H1 (cell line): ENCODE data around the gene KCNJ16. TPM values are rescaled to one million over a fixed set of nuclear protein-coding genes. Genes with fewer than 3 reads are reported as not detected.

ENCODE experiments used
- CTCF ChIA-PET: fragments of 300-600 bp; sonication (Branson Sonifier 250); formaldehyde crosslinking; loops from one replicate; lab custom pipeline; 2021; ENCODE audit not compliant: partially characterized antibody; lab: Charles Lee
- POLR2A ChIA-PET: fragments of 300-600 bp; sonication (Branson Sonifier 250); formaldehyde crosslinking; loops from one replicate; lab custom pipeline; 2021; ENCODE audit warnings: inconsistent platforms; ENCODE audit not compliant: partially characterized antibody; lab: Charles Lee
- DNase-seq, 2 experiments: peaks; one replicate each; pipeline versions ENCODE4 v3.0.0 to v3.0.0-alpha.2; 2010 to 2022; ENCODE audit warnings: low spot score in 2 of 2, low read depth in 1 of 2, mixed read lengths in 1 of 2
- FAIRE-seq: peaks from 2 replicates; lab custom pipeline; 2011; peaks lifted over from hg19 to GRCh38; lab: Jason Lieb, UNC
- H2AFZ ChIP-seq: 2 replicates; pipeline ENCODE4 v1.8.1; 2012; ENCODE audit warnings: low read length, inconsistent platforms
- H2AK5ac ChIP-seq: 2 replicates; pipeline ENCODE4 v1.6.1; 2013; ENCODE audit warnings: low read depth, low read length
- H2BK120ac ChIP-seq: replicated peaks from 2 replicates; pipeline ENCODE3; 2013; ENCODE audit warnings: low read depth, low read length, inconsistent platforms
- H2BK12ac ChIP-seq: 2 replicates; pipeline ENCODE4 v1.6.1; 2013; ENCODE audit warnings: low read depth, low read length
- H2BK15ac ChIP-seq: 2 replicates; pipeline ENCODE4 v1.6.1; 2013; ENCODE audit warnings: low read length
- H2BK20ac ChIP-seq: 2 replicates; pipeline ENCODE4 v1.6.1; 2013; ENCODE audit warnings: low read length
- H2BK5ac ChIP-seq: 2 replicates; pipeline ENCODE4 v1.6.1; 2013; ENCODE audit warnings: low read depth, low read length
- H3K14ac ChIP-seq: 2 replicates; pipeline ENCODE4 v1.6.1; 2013; ENCODE audit warnings: inconsistent platforms; ENCODE audit not compliant: insufficient read length
- H3K18ac ChIP-seq: 2 replicates; pipeline ENCODE4 v1.6.1; 2013; ENCODE audit warnings: low read length; ENCODE audit errors: extremely low read depth
- H3K23ac ChIP-seq: 2 replicates; pipeline ENCODE4 v1.6.1; 2013; ENCODE audit warnings: inconsistent platforms; ENCODE audit not compliant: insufficient read length
- H3K23me2 ChIP-seq: 2 replicates; pipeline ENCODE4 v1.6.1; 2013; ENCODE audit warnings: low read depth, low read length
- H3K27ac ChIP-seq: 2 replicates; pipeline ENCODE4 v1.6.1; 2011; ENCODE audit warnings: low read depth, low read length, inconsistent platforms
- H3K27me3 ChIP-seq, 4 experiments: replicated peaks in 1 of 4; 1 replicate in 1 of 4; 2 replicates in 3 of 4; pipeline versions ENCODE4 v1.6.1 to v1.8.1; 2011 to 2013; ENCODE audit warnings: low read length in 3 of 4, mild to moderate bottlenecking in 3 of 4, inconsistent platforms in 2 of 4, mixed read lengths in 2 of 4, moderate library complexity in 1 of 4; ENCODE audit not compliant: control insufficient read depth in 3 of 4, insufficient read depth in 3 of 4; ENCODE audit errors: extremely low read depth in 1 of 4
- H3K36me3 ChIP-seq, 4 experiments: 2 replicates each; pipeline versions ENCODE4 v1.6.1 to v1.8.1; 2011 to 2013; ENCODE audit warnings: mild to moderate bottlenecking in 4 of 4, low read length in 3 of 4, moderate library complexity in 2 of 4, control low read depth in 1 of 4, inconsistent platforms in 1 of 4; ENCODE audit not compliant: insufficient read depth in 4 of 4, control insufficient read depth in 2 of 4
- H3K4ac ChIP-seq: replicated peaks from 2 replicates; pipeline ENCODE3; 2013; ENCODE audit warnings: low read length, low read depth, mixed read lengths, inconsistent platforms; ENCODE audit not compliant: insufficient read length
- H3K4me1 ChIP-seq, 4 experiments: replicated peaks in 1 of 4; 1 replicate in 1 of 4; 2 replicates in 3 of 4; pipeline versions ENCODE4 v1.6.1 to v1.8.1; 2011 to 2013; ENCODE audit warnings: low read length in 3 of 4, inconsistent platforms in 2 of 4, mixed read lengths in 1 of 4; ENCODE audit not compliant: insufficient read depth in 4 of 4, control insufficient read depth in 3 of 4
- H3K4me2 ChIP-seq, 2 experiments: 2 replicates each; pipeline versions ENCODE4 v1.6.1 to v1.8.1; 2011 to 2013; ENCODE audit warnings: low read depth in 2 of 2, low read length in 2 of 2, control low read depth in 1 of 2, inconsistent platforms in 1 of 2, mild to moderate bottlenecking in 1 of 2; ENCODE audit not compliant: insufficient read depth in 1 of 2
- H3K4me3 ChIP-seq, 4 experiments: fragments of 200-600, 300-600 bp in 1 of 4; sonication (generic), shearing (Covaris generic), sonication (Bioruptor Twin) in 1 of 4; 2 replicates each; pipeline versions ENCODE4 v1.5.1 to v1.8.1; 2011 to 2016; ENCODE audit warnings: low read length in 4 of 4, low read depth in 3 of 4, control low read depth in 2 of 4, inconsistent platforms in 2 of 4, mild to moderate bottlenecking in 2 of 4, mixed read lengths in 1 of 4, moderate library complexity in 1 of 4; ENCODE audit not compliant: insufficient read depth in 2 of 4; ENCODE audit errors: extremely low read depth in 1 of 4
- H3K56ac ChIP-seq: replicated peaks from 2 replicates; pipeline ENCODE3; 2013; ENCODE audit warnings: low read depth, mild to moderate bottlenecking, mixed read lengths, low read length, inconsistent platforms; ENCODE audit not compliant: insufficient read length
- H3K79me1 ChIP-seq: 2 replicates; pipeline ENCODE4 v1.6.1; 2013; ENCODE audit warnings: low read depth, low read length, control low read depth
- H3K79me2 ChIP-seq, 2 experiments: 2 replicates each; pipeline versions ENCODE4 v1.6.1 to v1.8.1; 2012 to 2013; ENCODE audit warnings: low read length in 2 of 2, mild to moderate bottlenecking in 2 of 2, inconsistent platforms in 1 of 2; ENCODE audit not compliant: insufficient read depth in 2 of 2, control insufficient read depth in 1 of 2
- H3K9ac ChIP-seq, 4 experiments: replicated peaks in 1 of 4; 1 replicate in 1 of 4; 2 replicates in 3 of 4; pipeline versions ENCODE4 v1.6.1 to v1.8.1; 2011 to 2013; ENCODE audit warnings: low read depth in 3 of 4, low read length in 3 of 4, control low read depth in 2 of 4, mild to moderate bottlenecking in 2 of 4, moderate library complexity in 2 of 4, inconsistent platforms in 1 of 4; ENCODE audit errors: extremely low read depth in 1 of 4
- H3K9me3 ChIP-seq, 2 experiments: 2 replicates each; pipeline versions ENCODE4 v1.6.1 to v1.8.1; 2012 to 2013; ENCODE audit warnings: mild to moderate bottlenecking in 2 of 2, moderate library complexity in 2 of 2, control low read depth in 1 of 2, inconsistent platforms in 1 of 2, low read depth in 1 of 2, low read length in 1 of 2, mixed read lengths in 1 of 2; ENCODE audit not compliant: insufficient read depth in 2 of 2
- H4K20me1 ChIP-seq, 2 experiments: replicated peaks in 1 of 2; 2 replicates each; pipeline versions ENCODE3 to v1.8.1; 2011 to 2013; ENCODE audit warnings: inconsistent platforms in 2 of 2, low read length in 2 of 2, mild to moderate bottlenecking in 1 of 2; ENCODE audit not compliant: insufficient read depth in 2 of 2, control insufficient read depth in 1 of 2
- H4K5ac ChIP-seq: 2 replicates; pipeline ENCODE4 v1.6.1; 2013; ENCODE audit warnings: low read length, low read depth, mixed read lengths, inconsistent platforms; ENCODE audit not compliant: insufficient read length
- H4K8ac ChIP-seq: 2 replicates; pipeline ENCODE4 v1.8.0; 2013; ENCODE audit warnings: mild to moderate bottlenecking, moderate library complexity, low read length, inconsistent platforms; ENCODE audit not compliant: insufficient read depth; ENCODE audit errors: extremely low read depth
- H4K91ac ChIP-seq: replicated peaks from 2 replicates; pipeline ENCODE3; 2013; ENCODE audit warnings: low read length, mixed read lengths, inconsistent platforms; ENCODE audit not compliant: insufficient read length
- GABPA ChIP-seq: IDR thresholded peaks from 2 replicates; pipeline ENCODE4 v1.6.1; 2011; ENCODE audit warnings: mild to moderate bottlenecking, low read length, moderate library complexity, borderline replicate concordance; ENCODE audit not compliant: insufficient read depth
- GTF2F1 ChIP-seq: IDR thresholded peaks from 2 replicates; pipeline ENCODE4 v1.6.1; 2012; ENCODE audit warnings: low read depth, low read length, improper control_type of control experiment, borderline replicate concordance
- SIRT6 ChIP-seq: IDR thresholded peaks from one replicate; pipeline ENCODE4 v1.7.1; 2012; ENCODE audit warnings: low read length, inconsistent platforms
- SP1 ChIP-seq: IDR thresholded peaks from 2 replicates; pipeline ENCODE4 v1.6.1; 2011; ENCODE audit warnings: low read depth, low read length
- SP2 ChIP-seq: IDR thresholded peaks from 2 replicates; pipeline ENCODE4 v1.6.1; 2012; ENCODE audit warnings: mild to moderate bottlenecking, low read length, inconsistent platforms
- WGBS, 2 experiments: shearing (Covaris generic) in 1 of 2; methylation state at CpG; one replicate each; pipeline versions ENCODE4 v1.1.6 to v1.1.7; 2013 to 2015; ENCODE audit warnings: low lambda C conversion rate in 2 of 2, mixed read lengths in 2 of 2, inconsistent platforms in 1 of 2, low coverage in 1 of 2, missing lambda C conversion rate in 1 of 2; ENCODE audit not compliant: insufficient replicate concordance in 2 of 2, insufficient coverage in 1 of 2, insufficient read length in 1 of 2; ENCODE audit errors: extremely low coverage in 1 of 2, missing lambda C conversion rate in 1 of 2; 5-methylcytosine and 5-hydroxymethylcytosine counted together
- polyA plus RNA-seq, 7 experiments: library from polyadenylated mRNA; depleted of rRNA in 3 of 7; stranded (reverse) in 5 of 7; unstranded in 2 of 7; fragments of >200 nt in 5 of 7; fragments of 200-250 nt in 2 of 7; gene quantifications; 1 replicate in 5 of 7; 2 replicates in 1 of 7; 4 replicates in 1 of 7; pipeline versions ENCODE4 v1.2.1 to v1.2.3, GENCODE V29; 2011 to 2013; ENCODE audit warnings: missing spikeins in 2 of 7, mixed read lengths in 2 of 7
- total RNA-seq: library from RNA; stranded (reverse); fragmentation: NEBNext Ultra II Directional; extraction: Animal tissue kit (Norgen Biotek cat#: 25700); gene quantifications from 2 replicates; pipeline ENCODE4 v1.2.1, GENCODE V29; 2021

KCNJ16 gene
- total and polyA plus RNA-seq, 2 of the 8 experiments (the other 6 are each of a cell fraction or from before 2014, with no cell fraction given), result not detected

- no peak overlapping the region for H4K8ac ChIP-seq
- 87% methylated on average over 1 of the region's 1 CpG; no CpG with 5 or more reads in 1 of the 2 experiments for WGBS, 2 experiments
- no peak for FAIRE-seq
- no peak overlapping the region for H3K9ac ChIP-seq
- H3K4me1 ChIP-seq, result no peaks in the 10 kb centered on the region
- H2BK5ac ChIP-seq, result no peak overlapping the region
- no peaks in the 10 kb centered on the region for H3K79me2 ChIP-seq
- no peak overlapping the region for H3K4me2 ChIP-seq
- H3K23me2 ChIP-seq, result no peaks in the 10 kb centered on the region
- no peak overlapping the region for H3K4ac ChIP-seq
- H4K91ac ChIP-seq, result no peak overlapping the region
- no peak overlapping the region for H3K56ac ChIP-seq
- no peak for DNase-seq
- no peak overlapping the region for H3K27ac ChIP-seq
- H3K27me3 ChIP-seq, result no peaks in the 10 kb centered on the region
- H3K18ac ChIP-seq, result no peak overlapping the region
- no peaks in the 10 kb centered on the region for H3K79me1 ChIP-seq
- CTCF ChIA-PET, result interaction anchor here (0.6 to 1.6 kb wide), 6 partner anchors 13 to 613 kb away, joined by 3 read pairs; no protein-coding TSS in a partner anchor
- POLR2A ChIA-PET, result no interaction called here
- no peak overlapping the region for H2BK20ac ChIP-seq
- no peaks in the 10 kb centered on the region for H3K36me3 ChIP-seq
- H4K20me1 ChIP-seq, result no peaks in the 10 kb centered on the region
- no peaks in the 10 kb centered on the region for H3K9me3 ChIP-seq
- H3K4me3 ChIP-seq, result no peak overlapping the region
- no peak overlapping the region for H2BK120ac ChIP-seq
- no peak overlapping the region for H3K23ac ChIP-seq
- no peak overlapping the region for H4K5ac ChIP-seq
- H3K14ac ChIP-seq, result no peak overlapping the region
- TF ChIP-seq GABPA (no peak), SP2 (no peak), GTF2F1 (no peak), SP1 (no peak), SIRT6 (no peak)
- no peak overlapping the region for H2AK5ac ChIP-seq
- H2AFZ ChIP-seq, result no peak overlapping the region
- H2BK15ac ChIP-seq, result no peak overlapping the region
- no peak overlapping the region for H2BK12ac ChIP-seq
These were observed 3.4 kb upstream of the KCNJ16 start for GRCh38 chr17:70071620-70072019.
